Colonic mucosa (tissue), 4 donors: ENCODE data around the gene PF4V1. TPM values are rescaled to one million over a fixed set of nuclear protein-coding genes. Genes with fewer than 3 reads are reported as not detected.

Source experiments
- DNase-seq: peaks from one replicate; pipeline ENCODE4 v3.0.0-alpha.2; 2020
- H3K27ac ChIP-seq: fragments of 200-600 bp; one replicate; pipeline ENCODE4 v1.8.0; 2021
- H3K27me3 ChIP-seq: fragments of 200-600 bp; one replicate; pipeline ENCODE4 v1.8.0; 2021
- H3K36me3 ChIP-seq: fragments of 200-600 bp; one replicate; pipeline ENCODE4 v1.8.0; 2021
- H3K4me1 ChIP-seq: fragments of 200-600 bp; one replicate; pipeline ENCODE4 v1.8.0; 2021; ENCODE audit warnings: mild to moderate bottlenecking
- H3K4me3 ChIP-seq: fragments of 200-600 bp; one replicate; pipeline ENCODE4 v1.8.0; 2021
- H3K9ac ChIP-seq, 2 donors: one replicate each; pipeline ENCODE4 v1.7.0; 2013; ENCODE audit warnings: control low read depth in 2 of 2, low read depth in 2 of 2, low read length in 2 of 2
- H3K9me3 ChIP-seq: fragments of 200-600 bp; one replicate; pipeline ENCODE4 v1.8.0; 2021
- intact Hi-C: fragments of 100-400 bp; cut with DNase I; formaldehyde crosslinking; loops from one replicate; pipeline ENCODE4 v1.14.1; 2022
- total RNA-seq, 2 donors: library from RNA; stranded (reverse); fragmentation: NEBNext Ultra II Directional in 1 of 2; extraction: Animal tissue kit (Norgen Biotek cat#: 25700) in 1 of 2; gene quantifications; one replicate each; pipeline ENCODE4 v1.2.1, GENCODE V29; 2021
- TF ChIP-seq, protein P1 (sequence below): fragments of 200-600 bp; IDR thresholded peaks from one replicate; pipeline ENCODE4 v1.8.0; 2022; ENCODE audit warnings: antibody characterized with exemption, mild to moderate bottlenecking
- donor health status: healthy.
- donor health status: DM: no; HTN: no; CAD: no.
- donor health status: DM: no; HTN: no; CAD: no.

Gene PF4V1
- total RNA-seq, 2 donors from 2014 or later, result not detected

GRCh38 chr4:73865431-73866096, 12.5 kb downstream of the PF4V1 start:
- H3K27ac ChIP-seq, result no peak overlapping the region
- intact Hi-C loops, result loop anchor here (5.0 to 10.0 kb wide), 3 partner anchors 172 to 269 kb away; partner anchors contain the start of gene CXCL3
- no peak overlapping the region for H3K9ac ChIP-seq

DNA sequence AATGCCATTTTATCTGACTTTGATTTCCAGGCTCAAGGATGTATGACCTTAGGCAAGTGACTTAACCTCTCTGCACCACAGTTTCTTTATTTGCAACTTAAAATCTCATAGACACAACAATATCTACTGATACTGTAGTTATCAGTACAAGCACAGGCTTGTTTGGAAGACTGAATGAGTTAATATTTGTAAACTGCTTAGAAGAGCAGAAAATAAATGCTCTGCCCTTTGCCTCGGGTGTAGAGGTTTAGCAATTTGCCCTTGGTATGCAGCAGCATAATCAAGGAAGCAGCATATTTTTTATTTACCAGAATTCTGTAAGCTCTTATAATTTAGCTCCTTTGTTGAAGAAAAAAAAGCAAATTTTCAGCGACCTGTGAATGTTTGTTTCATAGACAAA, 13.2 kb downstream of the PF4V1 start:
- no peak overlapping the region for H3K27ac ChIP-seq
- intact Hi-C loops, result loop anchor here (5.0 to 10.0 kb wide), 3 partner anchors 171 to 269 kb away; partner anchors contain the start of gene CXCL3
- no peaks in the 10 kb centered on the region for H3K4me1 ChIP-seq
- H3K9ac ChIP-seq, result no peak overlapping the region
- no peak overlapping the region for H3K4me3 ChIP-seq
- H3K36me3 ChIP-seq, result no peaks in the 10 kb centered on the region
- TF ChIP-seq, protein P1, sequence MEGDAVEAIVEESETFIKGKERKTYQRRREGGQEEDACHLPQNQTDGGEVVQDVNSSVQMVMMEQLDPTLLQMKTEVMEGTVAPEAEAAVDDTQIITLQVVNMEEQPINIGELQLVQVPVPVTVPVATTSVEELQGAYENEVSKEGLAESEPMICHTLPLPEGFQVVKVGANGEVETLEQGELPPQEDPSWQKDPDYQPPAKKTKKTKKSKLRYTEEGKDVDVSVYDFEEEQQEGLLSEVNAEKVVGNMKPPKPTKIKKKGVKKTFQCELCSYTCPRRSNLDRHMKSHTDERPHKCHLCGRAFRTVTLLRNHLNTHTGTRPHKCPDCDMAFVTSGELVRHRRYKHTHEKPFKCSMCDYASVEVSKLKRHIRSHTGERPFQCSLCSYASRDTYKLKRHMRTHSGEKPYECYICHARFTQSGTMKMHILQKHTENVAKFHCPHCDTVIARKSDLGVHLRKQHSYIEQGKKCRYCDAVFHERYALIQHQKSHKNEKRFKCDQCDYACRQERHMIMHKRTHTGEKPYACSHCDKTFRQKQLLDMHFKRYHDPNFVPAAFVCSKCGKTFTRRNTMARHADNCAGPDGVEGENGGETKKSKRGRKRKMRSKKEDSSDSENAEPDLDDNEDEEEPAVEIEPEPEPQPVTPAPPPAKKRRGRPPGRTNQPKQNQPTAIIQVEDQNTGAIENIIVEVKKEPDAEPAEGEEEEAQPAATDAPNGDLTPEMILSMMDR, result no peak
- no peaks in the 10 kb centered on the region for H3K27me3 ChIP-seq
- H3K9me3 ChIP-seq, result no peaks in the 10 kb centered on the region
- no peak for DNase-seq

More at GRCh38 chr4:73865431-73866096, 12.5 kb downstream of the PF4V1 start:
- TF ChIP-seq, protein P1, result no peak
- Histone ChIP-seq H3K27me3 (no peaks in the 10 kb centered on the region), H3K9me3 (no peaks in the 10 kb centered on the region), H3K36me3 (no peaks in the 10 kb centered on the region), H3K4me1 (no peaks in the 10 kb centered on the region), H3K4me3 (no peak overlapping the region)
- DNase-seq, result no peak

DNA sequence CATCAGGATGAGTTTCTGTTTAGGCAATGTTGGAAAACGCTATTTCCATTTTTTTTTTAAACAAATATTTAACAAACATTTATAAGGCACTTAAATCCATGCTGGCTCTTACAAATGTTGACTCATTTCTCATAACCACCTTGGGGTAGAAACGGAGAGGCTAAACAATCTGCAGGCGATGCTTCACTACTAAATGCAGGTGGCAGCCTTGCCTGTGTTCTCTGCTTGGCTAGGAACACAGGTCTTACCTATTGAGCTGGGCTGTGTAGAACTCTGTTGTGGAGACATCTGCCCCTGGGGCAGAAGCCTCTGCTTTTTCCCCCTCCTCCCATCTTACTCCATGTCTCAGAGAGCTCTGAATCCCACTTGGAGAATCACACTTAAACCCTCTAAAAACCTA, 14.7 kb downstream of the PF4V1 start:
- TF ChIP-seq, protein P1, result no peak
- Histone ChIP-seq H3K27me3 (no peaks in the 10 kb centered on the region), H3K4me3 (no peak overlapping the region), H3K9me3 (no peaks in the 10 kb centered on the region), H3K4me1 (no peaks in the 10 kb centered on the region), H3K36me3 (no peaks in the 10 kb centered on the region), H3K27ac (peak overlapping the region; percentile 53), H3K9ac (peak overlapping the region in 1 of 2 donors; percentile 81)
- peak; percentile 50 for DNase-seq
- intact Hi-C loops, result loop anchor here (5.0 to 10.0 kb wide), 3 partner anchors 170 to 267 kb away; partner anchors contain the start of gene CXCL3

DNA sequence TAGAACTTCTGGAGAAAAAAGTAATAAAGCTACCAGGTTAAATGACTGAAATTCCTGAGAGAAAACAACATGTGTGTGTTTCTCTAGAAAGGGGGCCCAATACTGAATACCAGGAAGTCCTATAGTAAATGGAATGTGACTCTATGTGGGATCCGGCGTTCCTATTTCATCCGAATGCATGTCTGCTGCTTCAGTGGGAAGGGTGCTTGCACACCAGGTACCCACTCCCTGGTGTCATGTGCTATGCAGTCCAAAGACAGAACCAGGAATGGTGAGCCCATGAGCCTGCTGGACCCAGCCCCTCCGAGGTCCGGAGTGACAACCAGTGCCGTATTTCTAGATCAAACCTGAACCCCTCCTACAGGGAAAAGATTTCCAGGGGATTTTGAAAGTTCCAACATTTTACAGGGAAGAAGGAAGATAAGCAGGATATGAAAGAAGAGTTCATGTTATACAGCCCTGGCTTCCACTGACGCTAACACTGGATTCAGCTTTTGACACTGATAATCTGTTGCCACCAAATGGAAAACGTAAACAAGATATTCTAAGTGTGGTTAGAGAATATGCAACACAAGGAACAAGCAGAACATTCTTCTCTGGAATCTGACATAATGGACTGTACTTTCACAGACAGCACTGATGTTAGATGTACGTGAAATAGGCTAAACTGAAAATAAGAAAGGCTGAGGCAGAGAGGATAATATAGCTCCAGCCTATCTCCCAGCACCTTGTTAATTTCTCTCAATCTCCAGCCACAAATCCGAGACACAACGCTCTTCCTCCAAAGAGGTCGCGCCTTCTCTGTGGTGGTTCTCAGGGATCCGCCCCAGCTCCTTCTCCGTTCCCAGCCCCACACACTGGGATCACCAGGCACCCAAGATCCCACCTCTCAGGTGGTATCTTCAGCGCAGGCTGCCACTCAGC, 15.4 kb downstream of the PF4V1 start:
- peak overlapping the region; percentile 81 to 94 for H3K9ac ChIP-seq
- H3K27me3 ChIP-seq, result no peaks in the 10 kb centered on the region
- peak; percentile 39 for DNase-seq
- TF ChIP-seq, protein P1, result no peak
- H3K27ac ChIP-seq, result peak overlapping the region; percentile 53
- no peaks in the 10 kb centered on the region for H3K36me3 ChIP-seq
- H3K4me3 ChIP-seq, result peak overlapping the region; percentile 49
- no peaks in the 10 kb centered on the region for H3K9me3 ChIP-seq
- intact Hi-C loops, result loop anchor here (5.0 to 10.0 kb wide), 3 partner anchors 169 to 266 kb away; partner anchors contain the start of gene CXCL3
- H3K4me1 ChIP-seq, result no peaks in the 10 kb centered on the region
